K562 (cell line): Measurements from ENCODE around the gene UNC13A. TPM values are rescaled to one million over a fixed set of nuclear protein-coding genes. Genes with fewer than 3 reads are reported as not detected.

Experiments used
- BCOR ChIP-seq: fragments of 450-650 bp; IDR thresholded peaks from 2 replicates; pipeline ENCODE4 v1.6.1; 2016
- CHD2 ChIP-seq: IDR thresholded peaks from 2 replicates; pipeline ENCODE4 v1.6.1; 2011; ENCODE audit warnings: low read depth, low read length
- CTBP1 ChIP-seq: fragments of 450-650 bp; IDR thresholded peaks from 2 replicates; pipeline ENCODE4 v1.6.1; 2016; ENCODE audit warnings: borderline replicate concordance
- CXXC5 ChIP-seq: fragments of 250-450 bp; sonication (Bioruptor Pico); IDR thresholded peaks from 2 replicates; pipeline ENCODE4 v1.8.0; 2022; ENCODE audit warnings: inconsistent platforms, mild to moderate bottlenecking, moderate library complexity
- HDAC1 ChIP-seq, 2 experiments: fragments of 450-650 bp; IDR thresholded peaks; 2 replicates each; pipeline ENCODE4 v1.6.1; 2016 to 2017; ENCODE audit warnings: inconsistent platforms in 1 of 2, mild to moderate bottlenecking in 1 of 2, moderate library complexity in 1 of 2
- HDAC2 ChIP-seq: fragments of 450-650 bp; IDR thresholded peaks from 2 replicates; pipeline ENCODE4 v1.6.1; 2016; ENCODE audit warnings: mild to moderate bottlenecking
- HNRNPLL ChIP-seq: fragments of 200-400 bp; formaldehyde crosslinking; IDR thresholded peaks from 2 replicates; pipeline ENCODE4 v1.6.1; 2017; ENCODE audit warnings: low read length, low read depth, mild to moderate bottlenecking; ENCODE audit not compliant: poor library complexity, severe bottlenecking
- KDM1A ChIP-seq, 2 experiments: fragments of 450-650 bp; IDR thresholded peaks; 2 replicates each; pipeline ENCODE4 v1.6.1; 2016; ENCODE audit warnings: mild to moderate bottlenecking in 2 of 2
- L3MBTL2 ChIP-seq: fragments of 450-650 bp; IDR thresholded peaks from 2 replicates; pipeline ENCODE4 v1.6.1; 2016; ENCODE audit warnings: mild to moderate bottlenecking, moderate library complexity
- MXI1 ChIP-seq: IDR thresholded peaks from 2 replicates; pipeline ENCODE4 v1.6.1; 2011; ENCODE audit warnings: low read depth, mild to moderate bottlenecking, improper control_type of control experiment, low read length
- PBX2 ChIP-seq, 2 experiments: IDR thresholded peaks in 1 of 2; conservative IDR thresholded peaks in 1 of 2; 2 replicates each; pipeline ENCODE4 v1.6.1; 2016; ENCODE audit warnings: low read depth in 2 of 2, mild to moderate bottlenecking in 1 of 2, missing compliant biosample characterization in 1 of 2, missing genetic modification characterization in 1 of 2, moderate library complexity in 1 of 2
- RAD51 ChIP-seq: fragments of 450-650 bp; IDR thresholded peaks from 2 replicates; pipeline ENCODE4 v1.7.1; 2016; ENCODE audit warnings: low read depth, mild to moderate bottlenecking, borderline replicate concordance
- RCOR1 ChIP-seq, 2 experiments: IDR thresholded peaks; 2 replicates each; pipeline ENCODE4 v1.6.1; 2012; ENCODE audit warnings: low read depth in 2 of 2, low read length in 2 of 2, borderline replicate concordance in 1 of 2, improper control_type of control experiment in 1 of 2
- SAFB ChIP-seq: fragments of 200-400 bp; formaldehyde crosslinking; IDR thresholded peaks from 2 replicates; pipeline ENCODE4 v1.6.1; 2017; ENCODE audit warnings: low read depth, low read length, borderline replicate concordance
- SP2 ChIP-seq: IDR thresholded peaks from 2 replicates; pipeline ENCODE4 v1.6.1; 2011; ENCODE audit warnings: mild to moderate bottlenecking, low read depth, low read length, moderate library complexity; ENCODE audit not compliant: poor library complexity, severe bottlenecking; ENCODE audit errors: extremely low read depth
- TFAP4 ChIP-seq: sonication (generic); formaldehyde crosslinking; IDR thresholded peaks from 2 replicates; pipeline ENCODE4 v1.8.0; 2022; ENCODE audit warnings: missing genetic modification reagents, mild to moderate bottlenecking, moderate library complexity, borderline replicate concordance
- USF1 ChIP-seq: sonication (generic); formaldehyde crosslinking; IDR thresholded peaks from 2 replicates; pipeline ENCODE4 v1.9.0; 2022; ENCODE audit warnings: mild to moderate bottlenecking, missing genetic modification reagents
- USF2 ChIP-seq: sonication (generic); formaldehyde crosslinking; IDR thresholded peaks from 2 replicates; pipeline ENCODE4 v1.5.0; 2020; ENCODE audit warnings: missing genetic modification reagents
- ZFP1 ChIP-seq: fragments of 450-650 bp; formaldehyde crosslinking; IDR thresholded peaks from 2 replicates; pipeline ENCODE4 v1.4.0; 2020; ENCODE audit warnings: mild to moderate bottlenecking, mixed read lengths
- ZNF431 ChIP-seq: sonication (generic); formaldehyde crosslinking; IDR thresholded peaks from 2 replicates; pipeline ENCODE4 v1.8.0; 2022; ENCODE audit warnings: mild to moderate bottlenecking, missing genetic modification reagents
- polyA plus RNA-seq, 8 experiments: library from polyadenylated mRNA; depleted of rRNA in 4 of 8; stranded (reverse) in 5 of 8; unstranded in 3 of 8; fragments of >200 nt; fragmentation: Nextera tagmentation in 2 of 8; fragmentation: Illumina TruSeq in 1 of 8; extraction: Ambion mirVana in 2 of 8; extraction: Trizol in 1 of 8; gene quantifications; 2 replicates each; pipeline versions ENCODE4 v1.2.1 to v1.2.3, GENCODE V29; 2011 to 2014; ENCODE audit warnings: inconsistent platforms in 1 of 8, missing spikeins in 1 of 8
- total RNA-seq, 7 experiments: library from RNA; depleted of rRNA in 6 of 7; stranded (reverse); fragments of >200 nt in 6 of 7; fragmentation: Illumina TruSeq in 2 of 7; extraction: Trizol in 2 of 7; gene quantifications; 2 replicates each; pipeline versions ENCODE4 v1.2.1 to v1.2.3, GENCODE V29; 2011 to 2021; ENCODE audit warnings: low replicate concordance in 1 of 7
- TF ChIP-seq, protein P1 (sequence below), 2 experiments: fragments of 450-650 bp; conservative IDR thresholded peaks; 2 replicates each; pipeline ENCODE4 v1.6.1; 2017; ENCODE audit warnings: mild to moderate bottlenecking in 2 of 2, moderate library complexity in 2 of 2

Gene UNC13A
- total and polyA plus RNA-seq, 9 of the 15 experiments (the other 6 are each of a cell fraction or from before 2014, with no cell fraction given): 0.03 to 1.0 (median 0.25) TPM

- TF ChIP-seq, protein P1, sequence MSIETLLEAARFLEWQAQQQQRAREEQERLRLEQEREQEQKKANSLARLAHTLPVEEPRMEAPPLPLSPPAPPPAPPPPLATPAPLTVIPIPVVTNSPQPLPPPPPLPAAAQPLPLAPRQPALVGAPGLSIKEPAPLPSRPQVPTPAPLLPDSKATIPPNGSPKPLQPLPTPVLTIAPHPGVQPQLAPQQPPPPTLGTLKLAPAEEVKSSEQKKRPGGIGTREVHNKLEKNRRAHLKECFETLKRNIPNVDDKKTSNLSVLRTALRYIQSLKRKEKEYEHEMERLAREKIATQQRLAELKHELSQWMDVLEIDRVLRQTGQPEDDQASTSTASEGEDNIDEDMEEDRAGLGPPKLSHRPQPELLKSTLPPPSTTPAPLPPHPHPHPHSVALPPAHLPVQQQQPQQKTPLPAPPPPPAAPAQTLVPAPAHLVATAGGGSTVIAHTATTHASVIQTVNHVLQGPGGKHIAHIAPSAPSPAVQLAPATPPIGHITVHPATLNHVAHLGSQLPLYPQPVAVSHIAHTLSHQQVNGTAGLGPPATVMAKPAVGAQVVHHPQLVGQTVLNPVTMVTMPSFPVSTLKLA (conservative IDR thresholded peaks at IDR 0.05): peak; percentile 67 to 75
- TF ChIP-seq CTBP1 (peak; percentile 94), SP2 (peak; percentile 25), USF1 (CRISPR knock-in tag) (peak; percentile 81), RAD51 (peak; percentile 80), TFAP4 (CRISPR knock-in tag) (peak; percentile 16; the same call in 1 of the 2 replicates), KDM1A (IDR thresholded peaks at IDR 0.05) (peak; percentile 84 to 90), L3MBTL2 (peak; percentile 68), CXXC5 (CRISPR knock-in tag) (0 out of 2 replicates have a peak, but pooled peaks have one; percentile 23), BCOR (peak; percentile 81), ZFP1 (CRISPR knock-in tag) (no peak), PBX2 (CRISPR knock-in tag; IDR thresholded peaks at IDR 0.05; ENCODE audit: low read depth) (no peak), PBX2 (tag; conservative IDR thresholded peaks at IDR 0.05; ENCODE audit: low read depth) (peak; percentile 44; the same call in 1 of the 2 replicates), HNRNPLL (no peak), SAFB (no peak), RCOR1 (IDR thresholded peaks at IDR 0.05; ENCODE audit: borderline replicate concordance in 1 of 2, low read depth in 2 of 2, low read length in 2 of 2) (peak in 1 of 2 experiments; percentile 91; a peak in 3 of 4 replicates), CHD2 (0 out of 2 replicates have a peak, but pooled peaks have one; percentile 17), HDAC2 (peak; percentile 65; the same call in 1 of the 2 replicates), MXI1 (0 out of 2 replicates have a peak, but pooled peaks have one; percentile 49), HDAC1 (IDR thresholded peaks at IDR 0.05) (peak in 1 of 2 experiments; percentile 51; a peak in 1 of 4 replicates), ZNF431 (CRISPR knock-in tag) (no peak), USF2 (CRISPR knock-in tag) (peak; percentile 79)
Observed at GRCh38 chr19:17706750-17707181, 18.6 kb upstream of the UNC13A start (continued).
